A549 (cell line): Measurements from ENCODE around the gene SLC43A3.

ENCODE experiments used
- CBX8 ChIP-seq: fragments of 200-600 bp; sonication (generic); IDR thresholded peaks from 2 replicates; pipeline ENCODE4 v1.6.1; 2016
- MYC ChIP-seq: IDR thresholded peaks from 2 replicates; pipeline ENCODE4 v1.6.1; 2012; ENCODE audit warnings: mild to moderate bottlenecking, inconsistent platforms, low read length, improper control_type of control experiment, borderline replicate concordance
- POLR2A ChIP-seq: IDR thresholded peaks from 2 replicates; pipeline ENCODE4 v1.6.1; 2012; ENCODE audit warnings: mild to moderate bottlenecking, low read length
- TF ChIP-seq, protein P1 (sequence below): IDR thresholded peaks from 2 replicates; pipeline ENCODE4 v1.6.1; 2012

- TF ChIP-seq MYC: no peak
- TF ChIP-seq POLR2A: no peak
- TF ChIP-seq CBX8: no peak
- TF ChIP-seq, protein P1, sequence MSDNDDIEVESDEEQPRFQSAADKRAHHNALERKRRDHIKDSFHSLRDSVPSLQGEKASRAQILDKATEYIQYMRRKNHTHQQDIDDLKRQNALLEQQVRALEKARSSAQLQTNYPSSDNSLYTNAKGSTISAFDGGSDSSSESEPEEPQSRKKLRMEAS: no peak
Measured at GRCh38 chr11:57392066-57392762, 34.7 kb downstream of the SLC43A3 start.
